HG03442 (cell line): ENCODE measurements around the gene SCYGR1.
"Not testable (repeated sequence)": the region's sequence is repeated elsewhere in the genome, so short reads cannot be mapped to it uniquely, and the experiment has no call there.

Experiments used
- ATAC-seq: cut with Tn5 transposase; IDR thresholded peaks from one replicate; pipeline ENCODE4 v1.9.1; 2021; ENCODE audit warnings: mild to moderate bottlenecking, moderate library complexity; ENCODE audit not compliant: unreplicated experiment

The SCYGR1 gene

DNA sequence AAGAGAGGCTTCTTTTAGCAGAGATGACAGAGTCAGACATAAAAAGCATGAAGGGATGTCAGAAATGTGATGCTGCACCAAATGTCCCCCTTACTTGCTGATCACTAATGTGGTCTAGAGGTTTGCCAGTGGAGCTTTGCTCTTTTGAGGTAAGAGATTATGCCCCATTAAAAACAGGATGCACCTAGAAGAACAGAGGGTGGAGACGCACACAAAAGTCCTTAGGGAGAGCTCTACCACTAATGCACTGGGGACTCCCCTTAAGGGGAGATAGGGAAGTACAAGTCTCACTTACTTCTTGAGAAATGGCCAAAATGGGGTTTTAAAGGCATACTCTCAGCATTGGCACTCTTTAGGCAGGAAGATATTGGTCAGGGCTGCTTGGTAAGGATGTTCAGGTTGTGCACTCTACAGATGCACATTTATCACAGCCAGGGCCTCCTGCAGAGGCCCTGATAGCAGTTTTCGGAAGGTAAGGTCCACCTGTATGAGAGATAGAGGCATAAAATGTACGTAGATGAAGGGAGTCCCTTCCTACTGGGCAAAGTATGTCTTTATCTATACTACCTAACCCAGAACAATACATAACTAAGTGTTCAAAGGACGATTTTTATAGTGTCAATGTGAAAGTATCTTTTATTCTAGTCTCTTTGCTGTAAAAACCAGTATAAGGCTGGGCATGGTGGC lies 17.0 kb upstream of the SCYGR1 start:
- ATAC-seq = no peak

DNA sequence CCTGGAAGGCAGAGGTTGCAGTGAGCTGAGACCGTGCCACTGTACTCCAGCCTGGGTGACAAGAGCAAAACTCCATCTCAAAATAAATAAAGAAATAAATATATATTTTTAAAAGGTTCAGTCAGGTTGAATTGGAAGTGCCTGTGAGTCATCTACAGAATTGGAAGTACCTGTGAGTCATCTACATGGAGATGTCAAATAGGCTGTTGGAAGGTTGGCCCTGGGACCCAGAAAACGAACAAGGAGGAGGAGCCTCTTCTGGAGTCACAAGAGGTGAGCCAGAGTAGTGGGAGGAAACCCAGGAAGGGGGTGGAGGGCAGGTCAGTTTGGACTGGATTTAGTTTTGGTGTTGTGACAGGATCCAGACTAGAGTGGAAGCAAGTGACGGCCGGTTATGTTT lies 15.2 kb upstream of the SCYGR1 start:
- no peak for ATAC-seq

DNA sequence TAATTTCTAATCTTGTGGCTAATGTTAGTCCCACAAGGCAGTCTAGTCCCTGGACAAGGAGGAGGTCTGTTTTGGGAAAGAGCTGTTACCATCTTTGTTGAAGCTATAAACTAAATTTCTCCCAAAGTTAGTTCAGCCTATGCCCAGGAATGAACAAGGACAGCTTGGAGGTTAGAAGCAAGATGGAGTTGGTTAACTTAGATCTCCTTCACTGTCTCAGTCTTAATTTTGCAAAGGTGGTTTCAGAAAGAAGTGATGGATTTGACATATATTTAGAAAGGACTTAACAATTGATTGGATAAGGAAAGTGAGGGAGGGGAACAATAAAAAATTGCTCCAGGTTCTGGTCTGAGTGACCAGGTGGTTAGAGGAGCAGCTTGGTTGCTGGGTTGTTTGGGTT lies 14.6 kb upstream of the SCYGR1 start:
- ATAC-seq = no peak

GRCh38 chr2:227401550-227401949 lies 13.8 kb upstream of the SCYGR1 start:
- ATAC-seq = no peak

DNA sequence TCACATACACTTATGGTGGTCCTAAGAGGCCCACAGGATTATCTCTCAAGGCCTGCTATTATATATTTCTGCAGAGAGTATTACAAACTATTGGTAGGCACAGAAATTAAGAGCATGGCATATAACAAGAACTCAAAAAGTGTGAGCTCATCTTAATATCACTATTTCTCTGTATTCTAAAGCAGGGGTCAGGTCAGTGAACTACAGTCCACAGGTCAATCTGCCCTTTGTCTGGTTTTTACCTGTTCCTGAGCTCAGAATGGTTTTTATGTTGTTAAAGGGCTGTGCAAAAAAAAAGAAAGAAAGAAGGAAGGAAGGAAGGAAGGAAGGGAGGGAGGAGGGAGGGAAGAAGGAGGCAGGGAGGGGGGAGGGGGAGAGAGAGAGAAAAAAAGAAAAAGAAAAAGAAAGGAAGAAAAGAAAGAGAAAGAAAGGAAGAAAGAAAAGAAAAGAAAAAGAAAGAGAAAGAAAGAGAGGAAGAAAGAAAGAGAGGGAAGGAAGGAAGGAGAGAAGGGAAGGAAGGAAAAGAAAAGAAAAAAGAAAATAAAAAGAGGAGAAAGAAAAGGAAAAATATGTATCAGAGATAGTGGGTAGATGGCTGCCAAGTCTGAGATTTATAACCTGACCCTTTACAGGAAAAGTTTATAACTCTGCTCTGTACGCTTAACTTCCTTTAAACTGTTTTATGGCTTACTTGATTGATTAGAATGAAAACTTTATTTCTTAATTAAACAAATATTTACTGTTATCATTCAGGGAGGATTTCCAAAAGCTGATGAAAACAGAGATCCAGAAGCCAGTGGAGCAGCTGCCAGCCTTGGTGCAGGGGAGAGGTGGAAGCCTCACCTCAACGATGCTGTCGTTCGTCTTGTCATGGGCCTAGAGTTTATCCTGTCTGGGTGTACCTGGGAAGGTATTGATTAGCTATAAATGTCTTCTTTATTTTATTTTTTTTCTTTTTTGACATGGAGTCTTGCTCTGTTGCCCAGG lies 11.2 kb upstream of the SCYGR1 start:
- no peak for ATAC-seq

- no peak for ATAC-seq
Observed at GRCh38 chr2:227397562-227397961, 9.8 kb upstream of the SCYGR1 start.

DNA sequence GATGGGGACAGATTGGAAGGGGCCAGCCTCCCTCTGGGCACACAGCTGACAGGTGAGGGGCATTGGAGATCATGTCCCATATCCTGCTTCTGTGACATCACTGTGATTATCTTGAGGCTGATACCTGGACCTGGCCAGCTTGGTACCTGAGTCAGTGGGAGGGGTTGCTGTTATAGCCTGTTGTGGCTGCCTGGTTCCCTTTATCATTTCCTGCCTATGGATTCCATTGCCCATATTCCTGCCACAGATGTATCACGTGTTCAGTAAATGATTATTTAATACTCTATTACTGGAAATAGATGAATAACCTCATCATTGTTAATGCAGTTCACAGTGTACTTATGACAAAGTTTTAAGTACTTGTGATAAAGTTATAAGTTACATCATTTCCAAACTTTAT lies 7.8 kb upstream of the SCYGR1 start:
- ATAC-seq = no peak

GRCh38 chr2:227394401-227394800 lies 6.7 kb upstream of the SCYGR1 start:
- ATAC-seq = no peak

DNA sequence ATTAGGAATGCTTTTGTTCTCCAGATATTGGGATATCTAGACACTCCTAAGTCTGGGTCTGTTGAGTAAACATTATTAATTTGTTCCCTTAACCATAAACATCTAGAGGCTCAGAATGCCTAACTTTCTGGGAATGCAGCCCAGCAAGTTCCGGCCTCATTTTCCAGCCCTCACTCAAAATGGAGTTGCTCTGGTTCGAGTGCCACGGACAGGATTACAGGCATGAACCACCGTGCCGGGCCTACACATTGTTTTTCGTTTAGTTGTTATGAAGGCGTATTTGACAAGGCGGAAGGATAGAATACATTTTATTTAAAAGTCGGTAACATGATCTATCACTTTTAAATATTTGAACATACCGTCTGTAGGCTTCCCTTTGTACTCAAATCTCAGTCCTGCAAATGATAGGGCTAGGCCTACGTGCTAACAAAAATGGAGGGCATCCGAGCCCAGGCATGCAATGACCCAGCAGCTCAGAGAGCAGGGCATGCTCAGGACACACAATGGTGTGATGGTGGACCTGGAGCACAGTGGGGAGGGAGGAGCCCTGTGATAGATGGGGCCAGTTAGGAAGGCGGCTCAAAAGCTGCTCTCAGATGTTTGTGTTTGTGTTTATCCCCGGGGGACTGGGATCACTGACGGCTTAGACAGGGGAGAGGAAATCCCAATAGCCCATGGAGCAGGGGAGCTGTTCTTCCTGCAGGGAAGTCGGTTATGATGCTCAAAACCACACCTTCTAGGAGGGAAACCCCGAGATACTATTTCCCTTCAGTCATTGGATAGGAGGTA lies 2.9 kb upstream of the SCYGR1 start:
- ATAC-seq = no peak

- no peak for ATAC-seq
Observed at GRCh38 chr2:227389661-227390060, 1.9 kb upstream of the SCYGR1 start.

DNA sequence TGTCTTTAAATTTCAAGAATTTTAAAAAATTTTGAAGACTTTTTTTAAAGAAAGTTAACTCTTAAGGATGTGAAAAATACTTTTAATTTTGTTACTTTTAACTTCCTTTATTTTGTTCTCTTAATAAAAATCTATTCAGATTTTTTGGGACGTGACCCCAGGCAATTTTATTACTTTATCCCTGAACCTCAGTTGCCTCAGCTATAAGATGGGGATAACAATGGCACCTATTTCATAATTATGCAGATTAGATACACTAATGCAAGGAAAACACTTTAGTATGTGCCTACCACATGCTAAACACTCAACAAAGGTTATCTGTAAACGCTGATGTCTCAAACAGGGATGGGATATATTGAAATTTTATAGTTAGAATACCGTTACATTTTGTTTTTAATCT lies 1.5 kb upstream of the SCYGR1 start:
- no peak for ATAC-seq

- no peak for ATAC-seq
Observed at GRCh38 chr2:227388537-227389011, 825 bp upstream of the SCYGR1 start.

DNA sequence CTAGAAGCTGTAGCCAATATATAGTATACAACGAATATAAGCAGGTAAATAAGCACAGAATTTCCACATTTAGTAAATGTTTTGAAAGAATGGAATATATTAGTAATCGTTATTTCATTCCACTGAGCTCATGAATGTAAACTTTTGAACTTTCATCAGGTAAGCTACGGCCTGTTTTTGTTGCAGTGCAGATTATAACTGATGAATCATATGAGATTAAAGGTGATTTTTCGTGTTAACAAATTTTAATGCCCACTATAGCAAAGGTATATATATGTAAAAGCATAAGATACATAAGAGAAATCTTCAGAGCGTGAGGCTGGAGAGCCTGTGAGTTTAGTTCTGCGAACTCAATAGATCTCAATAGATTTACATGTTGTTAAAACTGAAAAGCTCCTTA lies 1.1 kb downstream of the SCYGR1 start:
- ATAC-seq = no peak

GRCh38 chr2:227383686-227384085 lies 4.1 kb downstream of the SCYGR1 start:
- ATAC-seq = no peak

DNA sequence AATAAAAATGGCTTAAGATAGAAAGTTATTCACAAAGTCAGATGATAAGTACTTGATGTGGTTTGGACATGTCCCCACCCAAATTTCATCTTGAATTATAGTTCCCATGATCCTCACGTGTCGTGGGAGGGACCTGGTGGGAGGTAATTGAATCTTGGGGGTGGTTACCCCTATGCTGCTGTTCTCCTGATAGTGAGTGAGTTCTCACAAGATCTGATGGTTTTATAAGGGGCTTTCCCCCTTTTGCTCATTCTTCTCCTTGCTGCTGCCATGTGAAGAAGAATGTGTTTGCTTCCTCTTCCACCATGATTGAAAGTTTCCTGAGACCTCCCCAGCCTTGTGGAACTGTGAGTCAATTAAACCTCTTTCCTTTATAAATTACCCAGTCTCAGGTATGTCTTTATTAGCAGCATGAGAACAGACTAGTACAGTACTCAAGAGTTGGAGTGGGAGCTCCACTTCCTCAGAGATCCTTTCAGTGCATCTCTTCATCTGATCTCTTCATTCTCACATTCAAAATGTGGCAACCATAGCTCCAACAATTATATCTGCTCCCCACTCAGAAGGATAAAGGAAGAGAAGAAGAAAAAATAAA lies 5.4 kb downstream of the SCYGR1 start:
- not testable (repeated sequence) for ATAC-seq

DNA sequence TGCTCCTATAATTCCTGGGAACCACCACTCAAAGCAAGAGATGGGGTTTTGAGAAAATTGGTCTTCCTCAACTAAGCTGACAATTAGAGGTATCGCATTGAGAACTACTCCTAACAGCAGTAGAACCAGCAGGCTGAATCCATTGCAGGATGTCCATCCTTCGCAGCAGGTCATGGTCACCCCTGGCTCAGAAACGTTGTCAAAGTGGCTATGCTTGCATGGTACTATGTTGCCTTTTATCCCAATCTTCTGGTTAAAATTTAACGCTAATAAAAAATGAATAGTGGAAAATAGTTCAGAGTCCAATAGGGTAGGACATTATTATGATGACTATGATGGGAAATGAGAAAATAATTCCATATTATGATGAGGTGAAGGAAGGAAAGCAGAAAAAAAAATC lies 8.7 kb downstream of the SCYGR1 start, which contains the start of gene TM4SF20:
Gene TM4SF20, minus strand, starts transcription at position 212 of the 400 bp plus-strand sequence. Its CDS starts 38 bp downstream, at position 174.
- no peak for ATAC-seq

- ATAC-seq = no peak
Observed at GRCh38 chr2:227378371-227378782, 9.4 kb downstream of the SCYGR1 start.

GRCh38 chr2:227377467-227378351 lies 10.0 kb downstream of the SCYGR1 start:
- no peak for ATAC-seq

DNA sequence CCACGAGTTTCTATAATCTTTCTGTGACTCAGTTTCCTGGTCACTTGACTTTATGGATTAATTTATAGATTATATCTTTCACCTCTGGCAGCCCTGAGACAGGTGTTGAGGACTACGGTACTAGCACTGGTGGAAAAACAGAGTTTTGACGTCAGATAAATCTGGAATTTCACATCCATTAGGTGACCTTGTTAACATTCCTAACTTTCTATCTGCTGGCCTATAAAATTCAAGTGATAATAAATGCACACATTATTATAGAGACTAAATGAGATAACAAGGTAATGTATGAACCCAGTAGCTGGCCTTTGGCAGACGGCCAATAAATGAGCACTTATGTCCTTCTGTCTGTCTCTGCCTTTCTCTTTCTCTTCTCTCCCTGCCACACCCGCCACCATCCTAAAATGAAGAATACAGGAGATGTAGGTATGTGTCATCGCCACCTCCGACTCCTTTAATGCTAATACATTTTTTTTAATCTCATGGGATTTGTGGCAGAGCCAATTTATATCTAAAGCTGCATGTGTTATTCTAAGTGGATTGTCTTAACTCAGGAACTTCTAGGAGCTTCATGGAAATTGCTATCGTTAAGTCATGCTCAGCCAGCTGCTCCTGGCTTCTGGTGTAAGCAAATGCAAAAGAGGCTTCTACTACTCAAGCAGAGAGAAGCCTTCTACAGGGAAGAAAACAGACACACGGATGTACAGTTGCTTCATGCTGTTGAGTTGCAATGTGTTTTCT lies 10.9 kb downstream of the SCYGR1 start:
- no peak for ATAC-seq
